Measurements from ENCODE around the gene AFG1L. TPM values are rescaled to one million over a fixed set of nuclear protein-coding genes. Genes with fewer than 3 reads are reported as not detected.
"Not testable (repeated sequence)": the region's sequence is repeated elsewhere in the genome, so short reads cannot be mapped to it uniquely, and the experiment has no call there.

The AFG1L gene
- total RNA-seq, 2 experiments from 2014 or later: 5.7 to 5.9 TPM

DNA sequence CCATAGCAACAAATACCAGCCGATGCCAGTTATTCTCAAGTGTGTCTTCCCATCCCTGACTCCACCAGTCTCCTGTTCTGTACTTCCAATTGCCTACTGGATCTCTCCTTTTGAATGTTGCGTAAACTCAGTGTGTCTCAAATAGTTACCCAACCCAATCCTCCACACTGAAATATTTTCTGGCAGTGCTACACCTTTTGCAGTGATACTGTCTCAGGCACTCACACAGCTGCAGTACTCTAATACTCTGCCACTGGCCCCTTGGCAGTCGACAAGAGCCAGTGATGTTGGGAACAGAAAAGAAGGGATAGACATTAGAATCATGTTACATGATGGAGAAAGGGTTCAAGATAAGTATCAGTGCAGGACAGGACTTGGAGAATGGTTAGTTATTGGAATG lies 234.0 kb downstream of the AFG1L start:
- Mint-ChIP-seq H3K4me3 (no peak overlapping the region), H3K9me3 (no peaks in the 10 kb centered on the region), H3K27ac (no peak overlapping the region), H3K36me3 (ENCODE audit: low read depth) (no peaks in the 10 kb centered on the region), H3K4me1 (no peaks in the 10 kb centered on the region), H3K27me3 (no peaks in the 10 kb centered on the region)
- ChIA-PET CTCF (interaction anchor here (1.2 to 1.9 kb wide), 2 partner anchors 9 to 16 kb away, joined by 3 to 6 read pairs; no protein-coding TSS in a partner anchor), POLR2A (interaction anchor here (0.6 kb wide), 1 partner anchor 83 kb away, joined by 3 read pairs; no protein-coding TSS in a partner anchor)
- no peak for DNase-seq

DNA sequence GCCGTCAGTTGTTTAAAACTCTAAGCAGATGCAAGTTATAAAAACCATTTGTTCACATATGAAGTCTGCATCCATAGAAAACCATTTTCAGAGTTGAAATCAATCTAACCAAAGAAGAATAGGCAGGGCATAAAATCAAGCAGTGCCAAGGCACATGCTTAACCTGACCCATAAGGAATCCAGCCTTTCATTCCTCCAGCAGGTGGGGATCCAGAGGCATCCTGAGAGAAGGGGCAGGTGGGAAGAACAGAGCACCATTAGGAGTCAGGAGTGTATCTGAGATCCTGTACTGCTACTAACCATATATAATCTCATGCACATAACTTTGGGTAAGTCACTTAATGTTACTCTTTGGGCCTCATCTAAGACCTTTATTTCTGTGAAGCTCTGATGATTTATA lies 236.5 kb downstream of the AFG1L start:
- H3K4me1 Mint-ChIP-seq: no peaks in the 10 kb centered on the region
- no peak for DNase-seq
- H3K4me3 Mint-ChIP-seq: no peak overlapping the region
- POLR2A ChIA-PET: interaction anchor here (0.6 kb wide), 1 partner anchor 175 kb away, joined by 4 read pairs; no protein-coding TSS in a partner anchor
- no peak overlapping the region for H3K27ac Mint-ChIP-seq
- CTCF ChIA-PET: no interaction called here
- H3K27me3 Mint-ChIP-seq: no peaks in the 10 kb centered on the region
- no peaks in the 10 kb centered on the region for H3K36me3 Mint-ChIP-seq (ENCODE audit: low read depth)
- no peaks in the 10 kb centered on the region for H3K9me3 Mint-ChIP-seq

DNA sequence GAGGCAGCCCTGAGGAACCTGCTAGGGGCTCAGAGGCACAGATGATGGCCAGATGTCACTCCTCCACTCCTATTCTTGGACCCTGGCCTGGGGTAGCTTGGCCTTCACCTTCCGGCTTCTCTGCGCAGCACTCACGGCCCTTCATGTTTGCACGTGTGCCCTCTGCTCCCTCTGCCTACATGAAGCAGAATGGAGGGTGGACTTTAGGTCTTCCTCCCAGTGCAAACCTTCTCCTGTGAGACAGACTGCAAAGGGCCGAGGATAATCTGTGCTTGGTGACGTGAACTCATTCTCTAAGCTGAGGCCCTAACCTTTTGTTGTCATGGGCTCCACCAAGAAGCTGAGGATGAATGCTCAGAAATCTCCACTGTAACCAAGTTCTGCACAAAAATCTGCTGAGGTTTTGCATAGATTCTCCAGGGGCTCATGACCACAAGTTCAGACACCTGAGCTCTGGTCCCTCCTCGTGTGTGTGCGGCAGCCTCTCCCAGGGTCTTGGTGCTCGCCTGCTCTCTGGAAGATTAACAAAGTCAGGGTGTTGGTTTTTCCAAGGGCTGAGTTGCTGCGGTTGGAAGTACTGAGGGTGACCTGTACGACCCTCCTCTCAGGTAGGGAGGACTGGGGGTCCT lies 240.4 kb downstream of the AFG1L start:
- Mint-ChIP-seq H3K27me3 (peaks cover 6% of the 10 kb centered on the region), H3K36me3 (ENCODE audit: low read depth) (no peaks in the 10 kb centered on the region), H3K4me3 (no peak overlapping the region), H3K27ac (no peak overlapping the region), H3K9me3 (no peaks in the 10 kb centered on the region), H3K4me1 (no peaks in the 10 kb centered on the region)
- POLR2A ChIA-PET: no interaction called here
- DNase-seq: no peak
- CTCF ChIA-PET: no interaction called here

DNA sequence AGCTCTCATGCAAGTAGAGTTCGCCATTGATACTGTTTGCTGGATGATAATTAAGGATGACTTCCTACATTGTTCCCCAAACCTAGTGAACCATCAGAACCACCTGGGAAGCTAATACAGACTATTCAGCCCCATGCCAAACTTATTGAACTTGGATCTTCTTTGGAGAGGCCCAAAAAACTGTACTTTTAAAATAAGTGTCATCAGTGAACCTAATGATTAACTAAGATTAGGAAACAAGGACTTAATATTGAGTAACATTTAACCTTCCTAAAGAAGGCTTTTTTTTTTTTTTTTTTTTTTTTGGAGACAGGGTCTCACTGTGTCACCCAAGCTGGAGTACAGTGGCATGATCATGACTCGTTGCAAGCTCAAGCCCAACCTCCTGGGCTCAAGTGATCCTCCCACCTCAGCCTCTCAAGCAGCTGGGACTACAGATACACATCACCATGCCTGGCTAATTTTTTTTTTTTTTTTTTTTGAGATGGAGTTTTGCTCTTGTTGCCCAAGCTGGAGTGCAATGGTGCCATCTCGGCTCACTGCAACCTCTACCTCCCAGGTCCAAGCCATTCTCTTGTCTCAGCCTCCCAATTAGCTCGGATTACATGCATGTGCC lies 241.2 kb downstream of the AFG1L start:
- DNase-seq; H3K4me1 Mint-ChIP-seq; H3K27ac Mint-ChIP-seq; POLR2A ChIA-PET; H3K36me3 Mint-ChIP-seq (ENCODE audit: low read depth); H3K27me3 Mint-ChIP-seq; H3K9me3 Mint-ChIP-seq; H3K4me3 Mint-ChIP-seq: not testable (repeated sequence)
- CTCF ChIA-PET: interaction anchor here (0.7 to 1.5 kb wide), 2 partner anchors 12 to 407 kb away, joined by 5 to 6 read pairs; no protein-coding TSS in a partner anchor

DNA sequence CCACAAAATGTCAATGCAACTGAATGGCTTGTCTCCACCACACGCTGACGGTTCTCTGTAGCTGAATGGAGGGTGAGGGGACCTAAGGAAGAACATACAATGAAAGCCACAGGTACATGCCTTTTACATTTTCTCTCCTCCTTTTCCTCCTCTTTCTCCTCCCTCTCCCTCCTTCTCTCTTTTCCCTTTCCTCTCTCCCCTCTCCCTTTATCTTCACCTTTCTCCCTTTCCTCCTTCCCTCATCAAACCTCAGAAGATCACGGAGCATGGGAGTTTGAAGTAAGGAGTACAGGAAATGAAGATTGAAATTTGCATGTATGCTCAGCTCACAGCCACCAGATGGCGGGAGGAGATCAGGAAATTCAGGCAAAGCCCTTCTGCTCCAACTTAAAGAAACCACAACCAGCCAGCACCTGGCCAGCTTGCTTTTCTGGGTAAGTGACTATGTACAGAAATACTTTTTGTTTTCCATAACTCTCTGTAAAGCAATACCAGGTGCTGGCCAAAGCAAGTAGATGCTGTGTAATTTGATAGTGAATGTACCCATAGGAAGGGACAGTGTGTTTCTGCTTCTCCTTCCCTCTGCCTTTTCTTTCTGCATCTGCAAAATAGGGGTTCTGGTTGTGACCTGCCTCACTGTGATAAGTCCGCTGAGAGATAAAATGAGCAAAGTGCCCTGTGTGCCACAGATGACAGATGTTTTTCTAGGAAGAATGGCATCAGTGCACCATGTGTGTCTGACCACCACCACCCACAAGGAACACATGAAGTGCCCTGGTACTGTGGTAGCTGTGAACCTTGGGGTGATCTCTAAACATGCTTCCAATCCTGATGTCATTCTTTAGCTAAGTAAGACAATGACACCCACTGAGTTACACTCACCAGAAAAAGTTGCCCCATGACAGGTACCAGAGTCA lies 247.2 kb downstream of the AFG1L start:
- CTCF ChIA-PET: interaction anchor here (0.5 to 1.8 kb wide), 19 partner anchors 9 to 1549 kb away, joined by 3 to 8 read pairs (median 3); partner anchors contain the start of gene ARMC2
- DNase-seq: peak; percentile 77
- peaks cover 20% of the 10 kb centered on the region for H3K27me3 Mint-ChIP-seq
- no peaks in the 10 kb centered on the region for H3K9me3 Mint-ChIP-seq
- peaks cover 16% of the 10 kb centered on the region for H3K4me1 Mint-ChIP-seq
- no peak overlapping the region for H3K4me3 Mint-ChIP-seq
- H3K36me3 Mint-ChIP-seq (ENCODE audit: low read depth): no peaks in the 10 kb centered on the region
- POLR2A ChIA-PET: no interaction called here
- no peak overlapping the region for H3K27ac Mint-ChIP-seq

DNA sequence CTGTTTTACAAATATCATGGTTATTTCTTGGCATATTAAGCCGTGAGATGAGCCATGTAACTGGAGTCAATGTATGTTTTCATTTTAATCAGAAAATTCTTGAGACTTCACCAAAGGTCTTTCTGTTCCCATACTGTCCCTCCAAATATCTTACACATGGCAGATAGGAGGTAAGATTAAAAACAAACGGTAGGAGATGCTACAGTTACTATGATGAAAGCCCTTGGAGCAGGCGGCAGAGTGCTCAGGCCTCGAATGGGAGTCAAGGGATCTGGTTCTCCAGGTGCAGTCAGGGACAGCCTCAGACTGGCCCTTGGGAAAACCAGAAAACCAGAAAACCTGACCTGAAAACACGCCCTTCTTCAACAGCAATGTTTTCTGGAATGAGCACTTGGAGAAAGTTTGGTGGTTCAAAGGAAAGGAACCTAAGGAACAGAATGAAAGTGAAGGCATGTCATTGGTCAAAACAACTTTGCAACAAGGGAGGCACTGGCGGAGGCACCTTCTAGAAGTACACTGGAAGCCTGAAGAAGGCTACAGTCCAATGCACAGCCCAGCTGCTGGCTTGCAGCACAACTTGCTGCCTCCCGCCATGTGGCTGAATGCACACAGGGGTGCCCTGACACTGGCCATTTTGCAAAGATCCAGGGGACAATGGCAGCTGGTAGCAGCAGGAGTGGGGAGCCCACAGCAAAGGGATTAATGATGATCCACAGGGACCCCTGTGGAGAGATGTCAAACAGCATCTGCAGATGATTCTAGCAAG lies 248.5 kb downstream of the AFG1L start:
- Mint-ChIP-seq H3K9me3 (no peaks in the 10 kb centered on the region), H3K4me3 (no peak overlapping the region), H3K36me3 (ENCODE audit: low read depth) (no peaks in the 10 kb centered on the region), H3K27me3 (peaks cover 22% of the 10 kb centered on the region), H3K27ac (no peak overlapping the region), H3K4me1 (peaks cover 18% of the 10 kb centered on the region)
- no peak for DNase-seq
- POLR2A ChIA-PET: no interaction called here
- CTCF ChIA-PET: interaction anchor here (0.6 to 1.5 kb wide), 9 partner anchors 12 to 827 kb away, joined by 3 to 5 read pairs (median 3); no protein-coding TSS in a partner anchor

DNA sequence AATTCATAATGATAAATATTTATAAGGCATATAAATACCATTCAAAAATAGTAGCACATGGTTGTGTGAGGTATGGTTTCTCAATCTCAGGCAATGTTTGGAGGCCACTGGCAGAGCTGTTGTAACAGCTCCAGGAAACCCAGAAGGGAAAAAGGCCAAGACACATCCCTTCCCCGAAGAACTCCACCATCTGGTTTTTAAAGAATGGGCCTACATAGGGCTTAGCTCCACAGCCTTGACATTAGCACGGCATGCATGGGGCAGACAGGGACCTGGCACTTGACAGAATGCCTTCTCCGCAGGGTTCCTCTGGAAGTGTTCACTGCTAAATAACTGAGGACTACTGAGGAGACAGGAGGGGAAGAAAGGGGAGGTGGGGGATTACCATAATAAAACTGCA lies 249.8 kb downstream of the AFG1L start:
- Mint-ChIP-seq H3K27me3 (peaks cover 21% of the 10 kb centered on the region), H3K4me3 (no peak overlapping the region), H3K36me3 (ENCODE audit: low read depth) (no peaks in the 10 kb centered on the region), H3K9me3 (no peaks in the 10 kb centered on the region), H3K4me1 (peaks cover 18% of the 10 kb centered on the region), H3K27ac (no peak overlapping the region)
- POLR2A ChIA-PET: no interaction called here
- CTCF ChIA-PET: interaction anchor here (1.0 to 1.5 kb wide), 3 partner anchors 11 to 528 kb away, joined by 3 to 4 read pairs (median 3); no protein-coding TSS in a partner anchor
- DNase-seq: no peak

DNA sequence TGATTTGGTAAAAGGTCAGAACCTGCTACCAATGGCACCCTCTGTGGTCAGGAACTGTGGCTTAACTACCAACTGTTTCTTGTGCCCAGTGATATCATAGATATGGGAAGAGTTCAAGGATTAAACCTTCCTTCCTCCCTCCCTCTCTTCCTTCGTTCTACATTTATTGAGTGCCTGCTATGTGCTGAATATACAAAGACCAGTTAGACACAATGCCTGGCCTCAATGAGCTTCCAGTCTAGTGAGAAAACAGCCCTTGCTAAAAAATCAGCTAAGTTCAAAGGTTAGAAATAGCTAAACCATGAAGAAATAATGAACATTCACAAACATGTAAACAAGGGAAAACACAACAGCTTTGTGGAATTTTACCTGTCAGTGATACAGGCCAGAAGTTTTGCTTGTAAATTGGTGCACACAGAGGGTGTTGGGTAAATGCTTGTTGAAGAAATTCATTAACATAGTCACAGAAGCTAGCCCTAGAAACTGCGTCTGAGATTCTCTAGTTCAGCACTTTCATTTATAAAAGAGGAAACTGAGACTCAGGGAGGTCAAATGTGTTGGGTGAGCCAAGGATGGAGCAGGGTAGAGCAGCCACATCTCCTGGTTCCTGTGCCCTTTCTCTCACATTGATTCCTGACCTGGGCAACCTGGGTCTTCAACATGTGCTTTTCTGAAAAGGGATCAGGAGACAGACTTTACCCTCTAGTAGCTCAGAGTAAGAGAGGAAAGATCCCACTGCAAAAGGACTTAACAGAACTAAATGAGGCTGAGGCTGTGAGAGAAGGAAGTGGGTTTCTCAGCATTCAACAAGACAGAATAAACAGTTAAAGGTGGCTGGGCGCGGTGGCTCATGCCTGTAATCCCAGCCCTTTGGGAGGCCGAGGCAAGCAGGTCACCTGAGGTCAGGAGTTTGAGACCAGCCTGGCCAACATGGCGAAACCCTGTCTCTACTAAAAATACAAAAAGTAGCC lies 251.5 kb downstream of the AFG1L start:
- no peak overlapping the region for H3K4me3 Mint-ChIP-seq
- H3K27ac Mint-ChIP-seq: no peak overlapping the region
- peaks cover 12% of the 10 kb centered on the region for H3K27me3 Mint-ChIP-seq
- ChIA-PET POLR2A (no interaction called here), CTCF (interaction anchor here (0.9 to 1.5 kb wide), 4 partner anchors 10 to 548 kb away, joined by 3 read pairs; partner anchors contain the start of gene SESN1)
- H3K9me3 Mint-ChIP-seq: no peaks in the 10 kb centered on the region
- no peak for DNase-seq
- H3K4me1 Mint-ChIP-seq: peaks cover 18% of the 10 kb centered on the region
- H3K36me3 Mint-ChIP-seq (ENCODE audit: low read depth): no peaks in the 10 kb centered on the region

DNA sequence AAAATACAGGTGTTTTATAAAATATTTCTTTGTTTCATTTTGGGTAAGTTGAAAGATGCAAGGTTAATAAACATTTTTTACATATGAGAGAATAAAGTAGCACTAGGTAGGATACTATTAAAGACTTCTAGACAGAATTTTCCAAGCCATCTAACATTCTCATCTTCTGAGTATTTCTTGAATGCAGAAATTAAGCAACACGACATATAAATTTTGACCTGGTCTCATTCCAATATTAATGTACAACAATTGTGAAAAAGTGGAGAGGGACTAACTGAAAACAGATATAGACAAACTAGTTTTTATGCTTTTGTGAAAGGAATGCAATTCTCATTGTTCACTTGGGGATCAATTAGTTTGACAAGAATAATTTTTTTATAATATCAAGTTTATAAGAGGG lies 254.4 kb downstream of the AFG1L start:
- POLR2A ChIA-PET: no interaction called here
- Mint-ChIP-seq H3K4me3 (no peak overlapping the region), H3K27me3 (peaks cover 20% of the 10 kb centered on the region), H3K27ac (no peak overlapping the region), H3K36me3 (ENCODE audit: low read depth) (no peaks in the 10 kb centered on the region), H3K9me3 (no peaks in the 10 kb centered on the region), H3K4me1 (peaks cover 11% of the 10 kb centered on the region)
- CTCF ChIA-PET: interaction anchor here (0.7 kb wide), 1 partner anchor 99 kb away, joined by 4 read pairs; no protein-coding TSS in a partner anchor
- no peak for DNase-seq

DNA sequence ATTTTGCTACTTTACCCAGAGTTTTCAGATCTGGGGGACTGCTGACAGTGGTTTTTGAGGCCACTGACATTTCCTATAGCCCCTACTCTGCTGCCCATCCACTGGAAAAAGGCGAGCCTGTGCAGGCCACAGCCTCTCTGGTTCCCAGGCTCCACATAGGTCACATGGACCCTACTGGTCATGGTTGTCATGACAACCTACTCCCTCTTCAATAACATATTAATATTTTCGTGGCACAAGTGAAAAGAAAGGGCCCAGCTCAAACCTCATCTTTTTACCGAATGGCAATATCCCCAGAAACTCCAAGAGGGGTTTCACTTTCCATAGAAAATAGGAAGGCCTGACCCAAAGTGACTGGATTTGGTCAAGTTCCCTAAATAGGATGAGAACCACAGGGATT lies 254.9 kb downstream of the AFG1L start:
- CTCF ChIA-PET: no interaction called here
- H3K27me3 Mint-ChIP-seq: peaks cover 25% of the 10 kb centered on the region
- H3K4me1 Mint-ChIP-seq: peaks cover 11% of the 10 kb centered on the region
- no peak overlapping the region for H3K27ac Mint-ChIP-seq
- POLR2A ChIA-PET: no interaction called here
- H3K9me3 Mint-ChIP-seq: no peaks in the 10 kb centered on the region
- H3K4me3 Mint-ChIP-seq: no peak overlapping the region
- DNase-seq: no peak
- no peaks in the 10 kb centered on the region for H3K36me3 Mint-ChIP-seq (ENCODE audit: low read depth)

DNA sequence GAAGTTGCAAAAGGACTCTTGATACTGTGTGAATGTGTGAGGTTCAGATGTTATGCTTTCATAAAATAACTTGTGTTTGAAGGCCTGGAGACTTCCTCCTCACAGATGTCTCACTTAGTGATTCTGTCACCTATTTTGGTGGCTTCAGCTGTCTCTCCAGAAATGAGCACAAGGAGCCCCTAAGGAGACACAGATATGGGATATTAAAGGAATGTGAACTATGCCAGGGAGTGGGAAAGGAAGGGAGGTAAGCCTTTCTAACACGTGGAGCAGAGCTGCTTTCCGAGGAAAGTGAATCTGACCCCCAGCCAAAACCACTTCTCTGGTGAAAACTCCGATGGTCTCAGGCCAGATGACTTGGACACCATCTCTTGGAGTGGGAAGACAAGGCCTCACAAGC lies 255.4 kb downstream of the AFG1L start:
- no peak overlapping the region for H3K27ac Mint-ChIP-seq
- H3K27me3 Mint-ChIP-seq: peaks cover 27% of the 10 kb centered on the region
- no peaks in the 10 kb centered on the region for H3K9me3 Mint-ChIP-seq
- CTCF ChIA-PET: interaction anchor here (1.8 kb wide), 1 partner anchor 9 kb away, joined by 6 read pairs; no protein-coding TSS in a partner anchor
- no peak overlapping the region for H3K4me3 Mint-ChIP-seq
- H3K36me3 Mint-ChIP-seq (ENCODE audit: low read depth): no peaks in the 10 kb centered on the region
- H3K4me1 Mint-ChIP-seq: peaks cover 11% of the 10 kb centered on the region
- POLR2A ChIA-PET: no interaction called here
- DNase-seq: no peak
